Natural killer cell (primary cell): ENCODE measurements around the gene CHST11. TPM values are rescaled to one million over a fixed set of nuclear protein-coding genes. Genes with fewer than 3 reads are reported as not detected.

Experiments
- ATAC-seq, 3 donors: fragments of 150-1000 bp in 2 of 3; fragments of 200-7000 bp in 1 of 3; cut with Tn5 transposase; 1 replicate in 1 of 3; 2 replicates in 2 of 3; pipeline ENCODE4 v1.10.0; 2021; ENCODE audit warnings: mild to moderate bottlenecking in 2 of 3, moderate library complexity in 2 of 3
- DNase-seq, 2 donors: peaks; one replicate each; pipeline versions ENCODE4 v3.0.0 to v3.0.0-alpha.2; 2013 to 2021; ENCODE audit warnings: mixed read lengths in 1 of 2
- H3K27ac ChIP-seq: one replicate; pipeline ENCODE4 v1.5.1; 2013; ENCODE audit warnings: mild to moderate bottlenecking, low read length
- H3K27me3 ChIP-seq: one replicate; pipeline ENCODE4 v1.6.1; 2013; ENCODE audit warnings: low read length; ENCODE audit not compliant: control insufficient read depth, insufficient read depth
- H3K36me3 ChIP-seq: one replicate; pipeline ENCODE4 v1.6.1; 2013; ENCODE audit warnings: low read length; ENCODE audit not compliant: control insufficient read depth, insufficient read depth
- H3K4me1 ChIP-seq: one replicate; pipeline ENCODE4 v1.6.1; 2013; ENCODE audit warnings: low read length; ENCODE audit not compliant: control insufficient read depth, insufficient read depth
- H3K4me3 ChIP-seq: one replicate; pipeline ENCODE4 v1.5.1; 2013; ENCODE audit warnings: low read length
- H3K9me3 ChIP-seq: one replicate; pipeline ENCODE4 v1.6.1; 2013; ENCODE audit warnings: low read length; ENCODE audit not compliant: control insufficient read depth, insufficient read depth
- H3K27ac Mint-ChIP-seq, 2 donors: one replicate each; pipeline ENCODE4 v1.8.0; 2022; ENCODE audit warnings: mild to moderate bottlenecking in 2 of 2, mixed read lengths in 2 of 2, moderate library complexity in 1 of 2
- H3K27me3 Mint-ChIP-seq, 2 donors: one replicate each; pipeline ENCODE4 v1.8.0; 2022; ENCODE audit warnings: low read depth in 2 of 2, mixed read lengths in 2 of 2
- H3K36me3 Mint-ChIP-seq: one replicate; pipeline ENCODE4 v1.8.0; 2022; ENCODE audit warnings: mixed read lengths
- H3K4me1 Mint-ChIP-seq, 2 donors: one replicate each; pipeline ENCODE4 v1.8.0; 2022; ENCODE audit warnings: mixed read lengths in 2 of 2
- H3K4me3 Mint-ChIP-seq: one replicate; pipeline ENCODE4 v1.8.0; 2022; ENCODE audit warnings: mild to moderate bottlenecking, moderate library complexity, mixed read lengths
- H3K9me3 Mint-ChIP-seq, 2 donors: one replicate each; pipeline ENCODE4 v1.8.0; 2022; ENCODE audit warnings: mixed read lengths in 2 of 2
- CTCF ChIP-seq: fragments of 200-600 bp; IDR thresholded peaks from one replicate; pipeline ENCODE4 v1.8.0; 2022; ENCODE audit warnings: antibody characterized with exemption
- WGBS: methylation state at CpG from one replicate; pipeline ENCODE4 v1.1.7; 2013; ENCODE audit warnings: missing lambda C conversion rate; ENCODE audit not compliant: insufficient coverage; 5-methylcytosine and 5-hydroxymethylcytosine counted together
- intact Hi-C: fragments of 100-400 bp; cut with micrococcal nuclease; formaldehyde crosslinking; loops from one replicate; pipeline ENCODE4 v1.14.2; 2022
- total RNA-seq, 4 donors: library from RNA; stranded (reverse); fragments of 120-200 nt in 1 of 4; gene quantifications; one replicate each; pipeline versions ENCODE4 v1.2.3 to v1.2.4, GENCODE V29; 2013 to 2022

CHST11 gene
- total RNA-seq, 3 donors from 2014 or later (not counting 1 experiment from before 2014, with no cell fraction given), result 85.3 to 118 (median 96.1) TPM

GRCh38 chr12:104670439-104671408, 214.0 kb downstream of the CHST11 start:
- Histone ChIP-seq H3K4me3 (no peak overlapping the region), H3K36me3 (peaks cover 2% of the 10 kb centered on the region), H3K27ac (peak overlapping the region; percentile 56), H3K27me3 (no peaks in the 10 kb centered on the region), H3K4me1 (peaks cover 55% of the 10 kb centered on the region), H3K9me3 (no peaks in the 10 kb centered on the region)
- no peaks in the 10 kb centered on the region for H3K27me3 Mint-ChIP-seq
- TF ChIP-seq CTCF, result no peak
- ATAC-seq, result no peak
- 86% methylated on average over 6 of the region's 6 CpGs for WGBS
- DNase-seq, result peak in 1 of 2 donors; percentile 27
- H3K27ac Mint-ChIP-seq, result peak overlapping the region; percentile 85 to 93
- intact Hi-C loops, result loop anchor here (1.0 to 5.0 kb wide), 5 partner anchors 17 to 287 kb away; partner anchors contain the start of genes CHST11 and SLC41A2
- H3K4me3 Mint-ChIP-seq, result peak overlapping the region; percentile 87
- no peaks in the 10 kb centered on the region for H3K9me3 Mint-ChIP-seq
- H3K36me3 Mint-ChIP-seq, result no peaks in the 10 kb centered on the region
- peaks cover 52 to 59% of the 10 kb centered on the region in 2 donors for H3K4me1 Mint-ChIP-seq

GRCh38 chr12:104671409-104672095, 214.8 kb downstream of the CHST11 start:
- peak; percentile 72 to 88 for DNase-seq
- WGBS, result 38% methylated on average over 9 of the region's 12 CpGs
- intact Hi-C loops, result loop anchor here (1.0 to 5.0 kb wide), 5 partner anchors 16 to 286 kb away; partner anchors contain the start of genes CHST11 and SLC41A2
- H3K9me3 ChIP-seq, result no peaks in the 10 kb centered on the region
- TF ChIP-seq CTCF, result no peak
- H3K4me1 ChIP-seq, result peaks cover 55% of the 10 kb centered on the region
- Mint-ChIP-seq H3K36me3 (no peaks in the 10 kb centered on the region), H3K27me3 (no peaks in the 10 kb centered on the region), H3K4me3 (peak overlapping the region; percentile 87), H3K4me1 (peaks cover 55 to 56% of the 10 kb centered on the region in 2 donors), H3K27ac (peak overlapping the region; percentile 85 to 93), H3K9me3 (no peaks in the 10 kb centered on the region)
- no peaks in the 10 kb centered on the region for H3K27me3 ChIP-seq
- peaks cover 2% of the 10 kb centered on the region for H3K36me3 ChIP-seq
- ATAC-seq, result peak; percentile 90 to 92 (median 91)
- no peak overlapping the region for H3K4me3 ChIP-seq
- peak overlapping the region; percentile 56 for H3K27ac ChIP-seq

GRCh38 chr12:104672096-104672445, 215.3 kb downstream of the CHST11 start:
- Mint-ChIP-seq H3K27me3 (no peaks in the 10 kb centered on the region), H3K27ac (peak overlapping the region; percentile 85 to 93), H3K36me3 (no peaks in the 10 kb centered on the region), H3K4me3 (no peak overlapping the region), H3K4me1 (peaks cover 53 to 61% of the 10 kb centered on the region in 2 donors), H3K9me3 (no peaks in the 10 kb centered on the region)
- DNase-seq, result no peak
- intact Hi-C loops, result loop anchor here (5.0 kb wide), 1 partner anchor 285 kb away; the partner anchor contains the start of gene SLC41A2
- H3K9me3 ChIP-seq, result no peaks in the 10 kb centered on the region
- H3K27me3 ChIP-seq, result no peaks in the 10 kb centered on the region
- no peak for TF ChIP-seq CTCF
- H3K4me3 ChIP-seq, result no peak overlapping the region
- H3K4me1 ChIP-seq, result peaks cover 55% of the 10 kb centered on the region
- ATAC-seq, result no peak
- WGBS, result 93% methylated on average over 8 of the region's 8 CpGs
- H3K36me3 ChIP-seq, result peaks cover 2% of the 10 kb centered on the region
- H3K27ac ChIP-seq, result no peak overlapping the region
